Lower lobe of right lung (tissue), 2 donors: Measurements from ENCODE around the gene KRT13. TPM values are rescaled to one million over a fixed set of nuclear protein-coding genes. Genes with fewer than 3 reads are reported as not detected.

Experiments
- ATAC-seq, 2 donors: fragments of 200-7000 bp; cut with Tn5 transposase; one replicate each; pipeline ENCODE4 v1.9.1; 2020 to 2022; ENCODE audit warnings: mild to moderate bottlenecking in 2 of 2, moderate library complexity in 2 of 2
- DNase-seq: peaks from one replicate; pipeline ENCODE4 v3.0.0-alpha.2; 2020
- H3K27ac ChIP-seq: fragments of 200-600 bp; one replicate; pipeline ENCODE4 v1.8.0; 2022
- H3K27me3 ChIP-seq: fragments of 200-600 bp; one replicate; pipeline ENCODE4 v1.8.0; 2022; ENCODE audit warnings: low read depth
- H3K36me3 ChIP-seq: fragments of 200-600 bp; one replicate; pipeline ENCODE4 v1.8.0; 2022; ENCODE audit warnings: mild to moderate bottlenecking
- H3K4me1 ChIP-seq: fragments of 200-600 bp; one replicate; pipeline ENCODE4 v1.8.0; 2022
- H3K4me3 ChIP-seq: fragments of 200-600 bp; one replicate; pipeline ENCODE4 v1.8.0; 2022; ENCODE audit warnings: mild to moderate bottlenecking
- H3K9me3 ChIP-seq: fragments of 200-600 bp; one replicate; pipeline ENCODE4 v1.8.0; 2022
- CTCF ChIP-seq: fragments of 200-600 bp; IDR thresholded peaks from one replicate; pipeline ENCODE4 v1.8.0; 2022; ENCODE audit warnings: antibody characterized with exemption, mild to moderate bottlenecking
- intact Hi-C: fragments of 100-400 bp; cut with DNase I; formaldehyde crosslinking; loops from one replicate; pipeline ENCODE4 v1.11.0; 2022
- total RNA-seq: library from RNA; stranded (reverse); fragmentation: NEBNext Ultra II Directional; extraction: Animal tissue kit (Norgen Biotek cat#: 25700); gene quantifications from one replicate; pipeline ENCODE4 v1.2.1, GENCODE V29; 2021
- donor health status: DM: no; HTN: yes; CAD: no; lungs with severe emphysema.

Gene KRT13
- total RNA-seq, 1 donor from 2014 or later: 5.2 TPM

- ATAC-seq: no peak
- intact Hi-C loops: no loop called here
- no peak for TF ChIP-seq CTCF
Measured at GRCh38 chr17:41481036-41481435, 24.4 kb downstream of the KRT13 start, which contains the start of gene KRT35. KRT35 (minus strand) TSS chr17:41481151; CDS start chr17:41481097, 54 bp downstream.

GRCh38 chr17:41480581-41480980, 24.8 kb downstream of the KRT13 start:
- no peaks in the 10 kb centered on the region for H3K27me3 ChIP-seq
- H3K4me3 ChIP-seq: no peak overlapping the region
- no peaks in the 10 kb centered on the region for H3K9me3 ChIP-seq
- DNase-seq: no peak
- H3K36me3 ChIP-seq: no peaks in the 10 kb centered on the region
- TF ChIP-seq CTCF: no peak
- intact Hi-C loops: no loop called here
- H3K27ac ChIP-seq: no peak overlapping the region
- no peaks in the 10 kb centered on the region for H3K4me1 ChIP-seq
- no peak for ATAC-seq

More at GRCh38 chr17:41481036-41481435, 24.4 kb downstream of the KRT13 start, which contains the start of gene KRT35:
- H3K36me3 ChIP-seq: no peaks in the 10 kb centered on the region
- H3K4me3 ChIP-seq: no peak within 1 kb of the TSS
- no peak for DNase-seq
- H3K27ac ChIP-seq: no peak within 1 kb of the TSS
- H3K27me3 ChIP-seq: no peaks in the 10 kb centered on the region
- H3K9me3 ChIP-seq: no peaks in the 10 kb centered on the region
- no peaks in the 10 kb centered on the region for H3K4me1 ChIP-seq

GRCh38 chr17:41480136-41480535, 25.3 kb downstream of the KRT13 start:
- TF ChIP-seq CTCF: no peak
- no peak for ATAC-seq
- Histone ChIP-seq H3K4me3 (no peak overlapping the region), H3K27me3 (no peaks in the 10 kb centered on the region), H3K27ac (no peak overlapping the region), H3K36me3 (no peaks in the 10 kb centered on the region), H3K4me1 (no peaks in the 10 kb centered on the region), H3K9me3 (no peaks in the 10 kb centered on the region)
- no peak for DNase-seq
- intact Hi-C loops: no loop called here

GRCh38 chr17:41478237-41478636, 27.2 kb downstream of the KRT13 start:
- no peak for DNase-seq
- H3K9me3 ChIP-seq: no peaks in the 10 kb centered on the region
- no peak for ATAC-seq
- intact Hi-C loops: no loop called here
- TF ChIP-seq CTCF: no peak
- no peaks in the 10 kb centered on the region for H3K4me1 ChIP-seq
- no peak overlapping the region for H3K4me3 ChIP-seq
- no peak overlapping the region for H3K27ac ChIP-seq
- H3K36me3 ChIP-seq: no peaks in the 10 kb centered on the region
- H3K27me3 ChIP-seq: no peaks in the 10 kb centered on the region

- Histone ChIP-seq H3K27ac (no peak overlapping the region), H3K4me3 (no peak overlapping the region), H3K9me3 (no peaks in the 10 kb centered on the region), H3K4me1 (no peaks in the 10 kb centered on the region), H3K27me3 (no peaks in the 10 kb centered on the region), H3K36me3 (no peaks in the 10 kb centered on the region)
- intact Hi-C loops: no loop called here
- DNase-seq (no peak), ATAC-seq (no peak)
- no peak for TF ChIP-seq CTCF
Measured at GRCh38 chr17:41476866-41477815, 28.3 kb downstream of the KRT13 start.
